HG03095 (cell line): ENCODE data around the gene MGRN1.

Source experiments
- ATAC-seq: cut with Tn5 transposase; IDR thresholded peaks from one replicate; pipeline ENCODE4 v1.9.1; 2021; ENCODE audit warnings: moderate library complexity; ENCODE audit not compliant: unreplicated experiment

MGRN1 gene

DNA sequence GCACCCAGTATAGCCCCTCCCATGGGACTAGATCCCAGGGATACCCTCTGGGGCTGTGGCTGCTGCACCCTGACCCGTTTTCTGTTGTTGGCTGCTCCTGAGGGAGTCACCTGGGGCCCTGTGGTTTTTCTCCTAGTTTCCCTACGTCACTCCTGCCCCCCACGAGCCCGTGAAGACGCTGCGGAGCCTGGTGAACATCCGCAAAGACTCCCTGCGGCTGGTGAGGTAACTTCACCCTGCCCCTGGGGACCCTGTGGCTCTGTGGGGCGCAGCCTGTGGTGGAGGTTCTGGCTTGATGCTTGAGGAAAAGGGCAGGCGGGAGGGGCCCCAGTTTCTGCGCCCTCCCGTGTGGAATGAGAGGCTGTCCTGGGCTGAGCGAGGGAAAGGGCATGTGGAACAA is 27.2 kb downstream of the MGRN1 start:
- ATAC-seq, result no peak

DNA sequence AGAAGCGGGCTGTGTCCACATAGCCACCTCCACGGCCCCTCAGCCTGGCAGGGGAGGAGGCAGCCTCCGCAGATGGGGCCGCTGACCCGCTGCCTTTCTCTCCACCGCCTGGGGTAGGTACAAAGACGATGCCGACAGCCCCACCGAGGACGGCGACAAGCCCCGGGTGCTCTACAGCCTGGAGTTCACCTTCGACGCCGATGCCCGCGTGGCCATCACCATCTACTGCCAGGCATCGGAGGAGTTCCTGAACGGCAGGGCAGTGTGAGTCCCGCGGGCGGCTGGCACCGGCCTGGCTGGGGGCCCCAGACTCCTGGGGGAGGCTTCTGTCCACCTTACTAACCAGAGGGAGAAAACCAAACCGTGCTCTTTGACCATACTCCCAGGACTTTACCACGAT is 27.9 kb downstream of the MGRN1 start:
- no peak for ATAC-seq

DNA sequence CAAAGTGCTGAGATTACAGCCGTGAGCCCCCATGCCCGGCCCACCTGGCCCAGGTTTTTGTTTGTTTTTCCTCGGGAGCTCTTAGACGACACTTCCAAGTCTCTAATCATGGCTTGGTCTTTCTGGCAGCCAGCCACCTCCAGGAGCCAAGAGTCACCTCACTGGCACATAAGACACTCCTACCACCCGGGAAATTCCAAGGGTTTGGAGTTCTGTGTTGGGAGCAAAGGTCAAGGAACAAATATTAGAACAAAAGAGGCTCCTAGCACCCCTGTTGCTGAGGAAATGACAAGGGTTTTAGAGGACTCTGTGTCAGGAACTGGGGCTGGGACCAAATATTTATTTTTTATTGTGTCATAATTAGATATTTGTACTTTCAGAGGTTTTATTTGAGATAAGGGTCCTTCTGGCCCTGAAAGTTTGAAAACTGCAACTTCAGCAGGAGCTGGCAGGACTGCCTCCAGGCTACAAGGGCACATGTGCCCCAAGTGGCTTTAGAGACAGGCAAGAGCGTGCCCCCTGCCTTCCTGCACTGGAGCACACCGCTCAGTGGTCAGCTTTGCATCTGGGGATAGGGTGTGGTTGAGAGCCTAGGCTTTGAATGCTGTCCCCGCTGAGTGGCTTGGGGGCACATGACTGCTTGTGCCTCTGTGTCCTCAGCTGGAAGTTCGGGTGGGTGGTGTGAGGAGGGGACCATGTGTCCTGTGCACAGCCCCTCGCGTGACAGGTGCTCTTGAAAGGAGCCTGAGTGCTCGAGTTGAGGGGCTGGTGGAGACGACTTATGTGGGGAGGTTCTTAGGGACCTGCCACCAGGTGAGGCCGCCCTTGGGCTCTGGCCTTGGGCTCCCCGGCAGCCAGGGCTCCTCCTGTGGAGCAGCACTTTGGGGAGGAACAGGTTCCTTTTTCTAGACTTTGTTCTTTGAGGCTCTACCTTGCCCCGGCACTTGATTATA is 29.7 kb downstream of the MGRN1 start:
- no peak for ATAC-seq

DNA sequence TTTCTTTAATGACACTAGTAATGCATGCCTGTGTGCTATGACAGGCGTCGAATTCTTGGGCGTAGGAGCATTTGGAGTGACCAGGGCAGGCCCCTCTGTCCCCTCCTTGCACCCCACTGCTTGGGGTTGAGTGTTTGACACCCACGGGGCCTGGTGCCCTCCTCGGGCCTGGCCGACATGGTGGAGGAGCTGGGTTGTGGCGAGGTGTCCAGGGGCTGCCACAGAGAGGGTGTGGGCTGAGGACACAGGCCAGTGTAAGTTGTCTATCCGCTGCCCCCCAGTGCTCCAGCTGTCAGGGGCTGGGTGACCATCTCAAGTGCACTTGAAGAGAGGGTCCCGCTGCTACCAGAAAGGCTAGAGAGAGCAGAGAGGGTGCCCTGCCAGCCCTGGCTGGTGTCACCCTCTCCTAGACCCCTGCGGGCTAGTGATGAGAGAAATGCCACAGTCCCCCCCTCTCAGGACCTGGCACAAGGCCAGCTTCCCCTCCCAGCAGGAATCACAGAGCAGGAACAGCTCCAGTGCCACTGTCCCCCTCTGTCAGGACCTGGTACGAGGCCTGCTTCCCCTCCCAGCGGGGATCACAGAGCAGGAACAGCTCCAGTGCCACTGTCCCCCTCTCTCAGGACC is 30.5 kb downstream of the MGRN1 start:
- no peak for ATAC-seq

DNA sequence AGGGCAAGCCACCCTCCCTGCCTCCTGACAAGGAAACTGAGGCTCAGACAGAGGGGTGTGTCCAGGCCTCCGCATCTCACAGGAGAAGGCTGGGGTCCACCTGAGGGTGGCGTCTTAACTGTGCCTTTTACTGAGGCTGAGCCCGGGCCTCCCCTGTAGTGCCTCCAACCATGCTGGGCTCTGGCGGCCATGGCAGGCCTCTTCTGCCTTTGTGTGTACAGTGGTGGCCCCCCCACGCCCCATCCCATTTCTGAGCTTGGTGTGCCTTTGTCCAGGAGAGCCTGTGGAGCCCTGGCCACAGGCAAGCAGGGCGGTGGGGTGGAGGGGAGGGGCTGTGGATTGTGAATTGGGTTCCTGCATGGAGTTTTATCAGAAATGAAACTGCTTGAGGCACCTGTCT is 31.2 kb downstream of the MGRN1 start:
- no peak for ATAC-seq

DNA sequence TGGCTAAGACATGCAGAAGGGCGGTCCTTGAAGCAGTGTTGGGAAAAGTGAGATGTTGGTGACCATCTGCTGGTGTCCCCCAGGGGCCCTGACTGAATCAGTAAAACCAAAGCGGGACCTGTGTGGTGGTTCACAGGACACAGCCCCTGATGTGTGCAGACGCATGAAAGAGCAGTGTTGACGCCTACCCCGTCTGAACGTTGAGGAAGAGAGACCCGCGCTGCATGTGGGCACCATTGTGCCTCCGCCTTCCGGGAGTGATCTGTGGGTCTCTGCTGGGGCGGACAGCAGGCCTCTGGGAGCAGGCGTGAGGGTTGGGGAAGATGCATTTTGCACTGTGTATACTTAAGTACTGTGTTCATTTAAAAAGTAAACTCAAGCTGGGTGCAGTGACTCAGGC is 31.6 kb downstream of the MGRN1 start:
- no peak for ATAC-seq

DNA sequence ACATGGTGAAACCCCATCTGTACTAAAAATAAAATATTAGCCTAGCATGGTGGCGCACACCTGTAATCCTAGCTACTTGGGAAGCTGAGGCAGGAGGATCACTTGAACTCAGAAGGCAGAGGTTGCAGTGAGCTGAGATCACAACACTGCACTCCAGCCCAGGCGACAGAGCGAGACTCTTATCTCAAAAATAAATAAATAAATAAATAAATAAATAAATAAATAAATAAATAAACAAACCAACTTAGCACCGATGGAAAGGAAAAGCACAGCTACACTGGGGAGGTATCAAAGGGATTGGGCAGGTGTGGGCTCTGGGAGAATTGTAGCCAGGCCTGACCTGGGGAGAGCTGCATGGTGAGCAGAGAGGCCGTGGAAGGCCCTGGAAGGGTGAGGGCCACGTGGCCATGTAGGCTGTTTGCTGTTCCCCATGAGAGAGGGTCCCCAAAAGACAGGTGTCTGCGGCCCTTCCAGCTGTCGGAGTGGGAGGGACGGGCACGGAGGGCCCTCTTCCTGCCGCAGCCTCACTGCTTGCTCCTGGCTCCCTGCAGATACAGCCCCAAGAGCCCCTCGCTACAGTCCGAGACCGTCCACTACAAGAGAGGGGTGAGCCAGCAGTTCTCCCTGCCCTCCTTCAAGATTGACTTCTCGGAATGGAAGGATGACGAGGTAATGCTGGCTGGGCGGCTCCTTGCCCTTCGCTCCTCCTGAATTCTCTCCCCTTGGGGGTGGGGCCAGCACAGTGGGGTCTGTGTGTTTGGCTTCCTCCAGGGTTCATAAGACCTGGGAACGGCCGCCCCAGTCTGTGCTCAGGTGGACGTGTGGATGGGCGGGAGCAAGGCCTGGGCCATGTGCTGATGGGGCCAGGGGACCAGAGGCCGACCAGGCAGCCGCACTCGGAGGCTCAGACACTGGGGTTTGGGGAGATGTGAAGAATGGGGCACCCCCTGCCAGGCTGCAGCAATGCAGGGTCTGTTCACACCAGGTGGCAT is 32.4 kb downstream of the MGRN1 start:
- ATAC-seq, result no peak

DNA sequence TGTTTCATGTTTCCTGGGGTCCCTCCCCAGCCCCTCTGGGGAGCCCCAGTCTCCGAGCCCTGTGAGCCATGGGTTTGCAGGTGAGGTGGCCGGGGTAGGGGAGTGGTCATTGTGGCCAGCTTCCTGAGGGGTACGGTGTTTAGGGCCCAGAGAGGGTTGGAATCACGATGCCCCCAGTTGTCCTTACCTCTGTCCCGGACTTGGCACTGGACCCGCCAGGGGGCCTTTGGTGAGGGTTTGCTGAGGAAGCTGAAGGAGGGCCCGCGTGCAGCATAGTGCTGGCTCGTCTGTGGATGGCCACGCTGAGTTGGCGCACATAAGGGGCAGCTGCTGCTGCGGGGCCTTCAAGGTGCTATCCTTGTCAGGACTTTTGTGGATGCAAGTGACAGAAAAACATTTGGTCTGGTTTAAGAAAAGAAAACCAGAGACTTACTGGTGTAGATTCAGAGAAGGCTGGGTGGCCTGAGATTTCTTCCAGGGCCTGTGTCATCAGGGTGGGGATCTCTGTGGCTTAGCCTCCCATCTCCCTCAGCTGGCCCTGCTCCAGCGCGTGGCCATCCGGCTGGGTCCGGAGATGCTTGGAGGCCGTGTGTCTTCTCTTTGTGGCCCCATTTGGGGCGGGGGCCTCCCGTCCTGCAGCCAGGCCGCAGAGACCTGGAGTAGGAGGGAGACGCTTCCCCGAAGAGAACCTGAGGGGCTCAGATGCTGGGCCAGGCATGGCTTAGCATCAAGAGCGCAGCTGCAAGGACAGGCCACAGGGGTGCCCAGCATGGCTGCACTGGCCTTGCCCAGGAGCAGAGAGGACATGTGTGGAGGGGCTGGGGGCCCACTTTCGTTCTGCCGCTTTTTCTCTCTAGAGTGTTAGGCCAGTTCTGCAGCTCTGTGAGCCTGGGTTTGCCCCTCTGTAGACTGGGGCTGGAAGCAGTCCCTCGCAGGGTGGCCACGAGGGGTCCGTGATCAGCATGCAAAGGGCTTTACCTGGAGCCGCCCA is 35.0 kb downstream of the MGRN1 start:
- ATAC-seq, result no peak

DNA sequence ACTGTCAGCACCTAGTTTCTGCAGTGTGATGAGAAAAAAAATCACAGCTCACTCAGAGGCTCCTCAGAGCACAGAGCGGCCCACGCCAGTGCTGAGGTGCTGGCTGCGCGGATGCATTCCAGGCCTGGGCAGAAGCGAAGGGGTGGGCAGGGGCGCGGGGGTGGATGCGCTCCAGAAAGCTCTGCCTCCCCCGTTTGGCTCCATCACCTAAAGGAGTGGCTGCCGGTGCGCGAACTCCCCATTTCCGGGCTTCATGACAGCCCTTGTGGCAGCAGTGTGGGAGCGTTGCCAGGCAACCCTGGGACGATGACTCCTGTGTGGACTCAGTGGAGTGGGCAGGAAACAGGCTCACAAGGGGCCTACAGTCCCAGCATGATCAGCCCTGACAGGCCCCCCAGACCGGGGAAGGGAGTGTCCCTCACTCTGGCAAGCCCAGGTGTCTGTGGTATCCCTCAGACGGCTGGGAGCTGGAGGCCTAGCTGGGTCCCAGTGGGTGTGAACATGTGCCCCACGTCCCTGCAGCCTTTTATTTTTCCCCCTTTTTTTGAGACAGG is 35.9 kb downstream of the MGRN1 start:
- no peak for ATAC-seq

DNA sequence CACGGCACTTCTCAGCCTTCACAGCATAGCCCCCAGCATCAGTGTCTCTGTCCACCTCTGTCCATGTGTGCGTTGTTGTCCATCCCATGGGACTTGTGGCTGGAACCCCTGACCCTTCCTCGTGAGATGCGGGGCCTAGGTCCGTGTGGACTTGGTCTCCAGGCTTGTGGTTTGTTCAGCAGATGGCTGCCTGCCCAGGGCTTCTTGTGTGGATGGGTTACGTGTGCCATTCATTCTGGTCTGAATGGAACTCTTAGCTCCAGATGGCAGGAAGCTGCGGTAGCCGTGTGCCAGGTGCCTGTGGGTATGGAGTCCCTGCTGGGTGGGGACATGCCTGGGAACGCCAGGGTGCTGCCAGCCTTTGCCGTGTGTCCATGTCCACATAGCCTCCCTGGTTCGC is 37.0 kb downstream of the MGRN1 start:
- no peak for ATAC-seq

DNA sequence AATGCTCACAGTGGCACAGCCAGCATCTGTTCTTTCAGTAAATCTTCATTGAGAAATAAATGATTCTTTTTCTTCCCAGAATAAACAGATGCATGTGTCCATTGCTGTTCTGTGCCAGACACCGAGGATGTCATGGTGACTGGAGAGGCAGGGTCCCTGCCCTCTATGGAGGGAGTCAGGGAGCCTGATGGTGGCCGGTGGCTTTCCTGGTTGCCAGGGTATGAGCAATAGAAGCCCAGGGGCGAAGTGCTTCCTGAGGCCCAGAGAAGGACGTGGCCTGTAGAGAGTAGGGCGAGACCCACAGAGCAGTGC is 38.8 kb downstream of the MGRN1 start:
- no peak for ATAC-seq

DNA sequence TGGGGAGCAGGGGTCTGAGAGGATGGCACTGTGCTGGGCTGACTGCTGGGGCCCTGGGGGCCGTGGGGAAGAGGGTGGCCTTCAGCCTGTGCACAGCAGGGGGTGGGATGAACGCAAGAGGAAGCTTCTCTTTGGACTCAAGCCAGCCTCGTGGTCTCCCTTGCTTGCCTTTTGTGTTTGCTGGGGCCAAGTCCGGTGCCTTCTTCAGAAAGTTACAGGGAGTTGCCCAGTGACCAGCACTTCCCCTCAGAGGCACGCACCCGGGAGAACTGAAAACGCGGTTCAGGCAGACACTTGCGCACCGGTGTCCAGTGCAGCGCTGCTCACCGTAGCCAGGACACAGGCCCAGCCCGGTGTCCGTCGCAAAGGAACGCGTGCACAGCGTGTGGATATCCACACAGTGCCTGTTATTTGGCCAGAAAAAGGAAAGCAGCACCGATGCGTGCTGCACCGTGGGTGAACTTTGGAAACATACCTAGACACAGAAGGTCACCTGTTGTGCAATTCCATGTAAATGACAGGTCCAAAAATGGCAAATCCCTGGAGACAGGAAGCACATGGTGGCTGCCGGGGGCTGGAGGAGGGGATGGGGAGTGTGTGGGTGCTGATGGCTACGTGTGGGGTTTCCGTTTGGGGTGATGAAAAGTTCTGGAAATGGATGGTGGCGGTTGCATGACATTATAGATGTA is 39.3 kb downstream of the MGRN1 start:
- ATAC-seq, result no peak

DNA sequence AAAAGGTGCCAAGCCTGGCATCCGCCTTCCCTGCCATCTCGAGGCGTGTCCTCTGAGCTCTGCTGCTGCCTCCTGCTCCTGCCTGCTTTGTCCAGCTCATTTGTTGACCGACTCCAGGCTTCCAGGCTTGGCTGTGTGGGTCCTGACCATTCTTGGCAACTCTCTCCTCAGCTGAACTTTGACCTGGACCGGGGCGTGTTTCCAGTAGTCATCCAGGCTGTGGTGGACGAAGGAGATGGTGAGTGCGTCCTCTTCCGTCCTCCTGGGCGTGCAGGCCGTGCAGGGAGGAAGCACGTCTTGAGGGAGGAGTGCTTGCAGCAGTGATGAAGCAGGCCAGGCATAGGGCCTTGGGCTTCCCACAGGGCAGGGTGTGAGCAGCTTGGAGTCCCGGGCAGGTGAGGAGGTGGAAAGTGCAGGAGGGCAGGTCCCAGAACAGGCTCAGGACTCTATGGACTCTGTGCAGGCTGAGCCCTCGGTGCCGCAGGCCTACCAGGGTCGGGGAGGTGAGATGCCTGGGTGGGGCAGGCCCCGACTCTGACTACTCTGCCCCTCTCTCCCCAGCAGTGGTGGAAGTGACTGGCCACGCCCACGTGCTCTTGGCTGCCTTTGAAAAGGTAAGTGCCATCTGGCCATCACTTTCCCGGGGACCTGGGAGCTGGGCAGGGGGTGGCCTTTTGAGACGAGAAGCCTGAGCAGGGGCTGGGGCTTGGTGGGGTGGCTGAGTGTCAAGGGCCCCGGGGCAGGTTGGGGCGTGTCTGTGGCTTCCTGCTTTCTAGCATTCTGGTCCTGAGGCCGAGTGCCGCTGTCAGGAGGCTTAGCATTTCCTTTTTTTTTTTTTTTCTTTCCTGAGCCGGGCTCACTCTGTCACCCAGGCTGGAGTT is 40.2 kb downstream of the MGRN1 start:
- no peak for ATAC-seq

DNA sequence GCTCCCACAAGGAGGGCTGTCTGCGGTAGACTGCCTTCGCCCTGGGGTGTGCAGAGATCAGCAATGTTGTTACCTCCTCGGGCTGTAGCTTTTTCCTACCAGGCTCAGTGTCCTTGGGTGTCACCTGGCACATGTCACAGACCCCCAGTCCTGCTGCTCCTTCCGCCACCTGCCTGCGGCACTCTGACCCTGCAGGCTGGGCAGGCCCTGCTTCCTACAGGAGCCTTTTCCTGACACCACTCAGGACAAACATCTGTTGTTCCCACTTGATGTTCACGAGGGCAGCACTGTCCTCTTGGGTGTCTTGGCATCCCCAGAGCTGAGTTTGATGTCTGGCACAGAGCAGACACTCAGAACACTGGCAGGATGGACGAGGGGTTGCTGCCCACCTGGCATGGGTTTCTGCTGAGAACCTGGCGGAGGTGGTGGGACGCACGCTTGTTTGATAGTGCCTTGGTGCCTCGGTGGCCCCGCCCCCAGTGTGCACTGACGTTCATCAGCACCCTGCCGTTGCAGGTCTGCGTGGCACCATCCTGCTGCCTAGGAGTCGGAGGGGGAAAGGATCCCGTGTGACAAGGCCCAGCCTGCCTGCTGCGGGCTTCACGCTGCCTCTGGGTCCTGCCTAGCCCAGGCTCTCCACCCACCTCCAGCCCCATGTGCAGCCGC is 42.0 kb downstream of the MGRN1 start:
- no peak for ATAC-seq

DNA sequence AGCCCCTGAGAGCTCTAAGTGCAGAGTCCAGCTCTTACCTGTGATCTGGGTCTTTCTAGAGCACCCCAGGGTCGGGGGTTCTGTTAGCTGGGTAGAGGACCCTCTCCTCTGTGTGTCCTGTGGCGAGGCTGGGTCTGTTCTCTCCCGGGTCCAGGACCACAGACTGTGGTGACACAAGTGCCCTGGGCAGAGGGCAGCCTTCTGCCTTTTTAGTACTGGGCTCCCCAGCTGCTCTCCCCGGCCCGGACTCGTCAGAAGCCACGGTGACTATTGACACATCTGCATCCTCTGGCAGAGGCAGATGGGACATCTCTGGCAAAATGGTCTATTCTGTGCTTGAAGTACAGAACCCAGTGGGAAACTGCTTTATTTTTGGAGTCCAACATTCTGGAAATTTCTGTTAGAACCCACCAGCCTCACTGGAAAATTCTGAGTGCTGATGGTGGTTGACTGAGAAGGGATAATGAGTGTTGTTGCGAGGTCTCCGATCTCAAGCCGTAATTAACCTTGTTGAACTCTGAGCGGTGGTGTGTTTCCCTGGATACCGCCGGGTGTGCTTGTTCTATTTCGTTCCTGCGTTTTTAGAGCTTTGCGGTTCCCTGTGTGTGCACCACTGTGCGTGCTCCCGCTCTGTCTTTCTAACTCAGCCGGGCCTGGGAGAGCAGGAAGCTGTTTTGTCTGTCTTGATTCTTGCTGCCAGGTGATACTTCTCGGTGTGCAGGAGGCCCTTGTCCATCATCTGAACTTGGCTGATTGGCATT is 42.8 kb downstream of the MGRN1 start:
- no peak for ATAC-seq

DNA sequence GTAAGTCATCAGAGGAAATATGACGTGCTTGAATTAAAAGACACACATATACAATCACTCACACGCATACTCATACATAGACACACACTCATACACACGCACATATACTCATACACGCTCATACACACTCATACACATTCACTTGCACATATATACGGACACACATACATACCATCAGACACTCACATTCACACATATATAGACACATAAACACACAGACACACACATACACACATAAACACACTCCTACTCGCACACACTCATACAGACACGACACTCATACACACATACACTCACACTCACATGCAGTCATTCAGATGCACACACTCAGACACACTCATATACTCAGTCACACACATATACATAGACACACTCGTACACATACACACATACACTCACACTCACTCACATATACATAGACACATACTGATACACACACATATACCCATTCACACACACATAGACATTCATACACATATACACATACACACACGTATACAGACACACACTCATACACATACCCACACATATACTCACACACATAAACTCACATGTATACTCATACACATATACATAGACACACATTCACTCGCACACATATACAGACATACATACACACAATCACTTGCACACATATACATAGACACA is 43.8 kb downstream of the MGRN1 start:
- ATAC-seq, result no peak
